ENCODE data around the gene CYP8B1. TPM values are rescaled to one million over a fixed set of nuclear protein-coding genes. Genes with fewer than 3 reads are reported as not detected.

The CYP8B1 gene, protein sequence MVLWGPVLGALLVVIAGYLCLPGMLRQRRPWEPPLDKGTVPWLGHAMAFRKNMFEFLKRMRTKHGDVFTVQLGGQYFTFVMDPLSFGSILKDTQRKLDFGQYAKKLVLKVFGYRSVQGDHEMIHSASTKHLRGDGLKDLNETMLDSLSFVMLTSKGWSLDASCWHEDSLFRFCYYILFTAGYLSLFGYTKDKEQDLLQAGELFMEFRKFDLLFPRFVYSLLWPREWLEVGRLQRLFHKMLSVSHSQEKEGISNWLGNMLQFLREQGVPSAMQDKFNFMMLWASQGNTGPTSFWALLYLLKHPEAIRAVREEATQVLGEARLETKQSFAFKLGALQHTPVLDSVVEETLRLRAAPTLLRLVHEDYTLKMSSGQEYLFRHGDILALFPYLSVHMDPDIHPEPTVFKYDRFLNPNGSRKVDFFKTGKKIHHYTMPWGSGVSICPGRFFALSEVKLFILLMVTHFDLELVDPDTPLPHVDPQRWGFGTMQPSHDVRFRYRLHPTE
- not detected in 2 replicates for total RNA-seq (2014; rRNA removed; shearing (Covaris generic))

DNA sequence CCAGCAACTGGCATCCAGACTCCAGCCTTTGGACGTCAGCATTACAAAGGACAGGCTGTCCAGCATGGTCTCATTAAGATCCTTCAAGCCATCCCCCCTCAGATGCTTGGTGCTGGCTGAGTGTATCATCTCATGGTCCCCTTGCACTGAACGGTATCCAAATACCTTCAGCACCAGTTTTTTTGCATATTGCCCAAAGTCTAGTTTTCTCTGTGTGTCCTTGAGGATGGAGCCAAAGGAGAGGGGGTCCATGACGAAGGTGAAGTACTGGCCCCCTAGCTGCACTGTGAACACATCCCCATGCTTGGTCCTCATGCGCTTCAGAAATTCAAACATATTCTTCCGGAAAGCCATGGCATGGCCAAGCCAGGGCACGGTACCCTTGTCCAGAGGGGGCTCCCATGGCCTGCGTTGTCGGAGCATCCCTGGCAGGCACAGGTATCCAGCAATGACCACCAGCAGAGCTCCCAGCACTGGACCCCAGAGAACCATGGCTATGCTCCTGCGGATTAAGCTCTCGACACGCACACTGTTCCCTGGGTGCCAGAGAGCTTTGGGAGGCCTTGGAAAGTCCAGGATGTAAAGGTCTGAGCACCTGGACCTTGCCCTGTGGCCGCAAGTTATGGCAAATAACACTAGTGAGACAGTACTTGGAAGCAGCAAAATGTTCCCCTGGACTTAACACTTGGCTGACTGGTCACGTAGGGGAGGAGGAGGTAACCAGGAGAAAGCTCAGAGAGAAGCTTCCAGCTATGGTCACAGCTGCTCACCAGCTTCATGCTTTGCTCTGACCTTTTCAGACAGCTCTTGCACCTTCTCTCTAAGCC, at the start of gene CYP8B1:
CYP8B1 (minus strand) TSS at position 555 of the 827 bp plus-strand sequence; CDS start at position 492, 63 bp downstream.
- DNase-seq (ENCODE audit: low spot score): no peak

DNA sequence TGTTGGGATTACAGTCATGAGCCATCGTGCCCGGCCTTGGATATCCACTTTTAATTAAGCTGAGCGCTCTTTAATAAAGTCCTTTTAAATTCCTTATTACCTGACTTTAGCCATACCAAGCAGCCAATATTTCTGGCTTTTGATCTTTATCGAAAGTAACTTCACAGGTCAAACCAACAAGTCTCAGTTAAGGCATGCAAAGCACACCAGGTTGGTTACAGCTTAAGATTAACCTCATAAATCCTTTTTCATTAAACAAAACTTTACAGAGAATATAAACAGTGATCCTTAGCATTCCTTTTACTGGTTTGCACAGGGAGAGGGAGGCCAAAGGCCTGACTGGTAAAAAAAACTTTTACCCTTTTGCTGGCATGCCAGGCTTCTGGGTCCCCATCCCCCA, 47.9 kb upstream of the CYP8B1 start:
- DNase-seq (ENCODE audit: low spot score): no peak

DNA sequence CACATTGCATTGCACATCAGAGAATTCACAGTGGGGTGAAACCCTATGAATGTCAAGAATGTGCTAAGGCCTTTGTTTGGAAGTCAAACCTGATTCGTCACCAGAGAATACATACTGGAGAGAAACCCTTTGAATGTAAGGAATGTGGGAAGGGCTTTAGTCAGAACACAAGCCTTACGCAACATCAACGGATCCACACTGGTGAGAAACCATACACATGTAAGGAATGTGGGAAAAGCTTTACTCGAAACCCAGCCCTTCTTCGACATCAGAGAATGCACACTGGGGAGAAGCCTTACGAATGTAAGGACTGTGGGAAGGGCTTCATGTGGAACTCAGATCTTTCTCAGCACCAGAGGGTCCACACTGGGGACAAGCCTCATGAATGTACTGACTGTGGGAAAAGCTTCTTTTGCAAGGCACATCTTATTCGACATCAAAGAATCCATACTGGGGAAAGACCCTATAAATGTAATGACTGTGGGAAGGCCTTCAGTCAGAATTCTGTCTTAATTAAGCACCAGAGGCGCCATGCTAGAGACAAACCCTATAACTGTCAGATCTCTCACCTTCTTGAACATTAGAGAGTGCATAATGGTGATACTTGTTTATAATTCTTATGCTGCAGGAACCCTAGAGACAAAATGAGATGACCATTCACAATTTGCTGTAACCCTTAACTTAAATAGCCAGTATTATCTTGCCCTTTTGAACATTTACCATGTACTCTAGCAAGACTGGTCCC, 39.3 kb upstream of the CYP8B1 start:
- DNase-seq (ENCODE audit: low spot score): no peak

DNA sequence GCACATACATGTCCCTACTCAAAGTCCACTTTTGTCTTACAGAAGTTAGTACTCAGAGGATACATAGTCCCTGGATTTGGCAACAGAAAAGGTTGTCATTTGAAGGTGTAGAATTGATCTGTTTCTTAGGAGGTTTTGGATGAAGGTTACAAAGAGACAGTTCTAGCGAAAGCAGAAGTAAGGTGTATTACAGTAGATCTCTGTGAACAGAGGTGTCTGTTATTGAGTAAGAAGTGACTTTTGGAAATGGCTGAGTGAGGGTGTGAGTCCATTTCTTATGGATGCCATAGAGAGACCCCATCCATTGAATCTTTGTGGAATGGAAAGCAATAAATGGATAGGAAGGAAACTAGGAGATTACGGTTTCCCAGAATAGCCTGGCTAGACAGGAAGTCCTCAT, 35.9 kb upstream of the CYP8B1 start:
- no peak for DNase-seq (ENCODE audit: low spot score)

DNA sequence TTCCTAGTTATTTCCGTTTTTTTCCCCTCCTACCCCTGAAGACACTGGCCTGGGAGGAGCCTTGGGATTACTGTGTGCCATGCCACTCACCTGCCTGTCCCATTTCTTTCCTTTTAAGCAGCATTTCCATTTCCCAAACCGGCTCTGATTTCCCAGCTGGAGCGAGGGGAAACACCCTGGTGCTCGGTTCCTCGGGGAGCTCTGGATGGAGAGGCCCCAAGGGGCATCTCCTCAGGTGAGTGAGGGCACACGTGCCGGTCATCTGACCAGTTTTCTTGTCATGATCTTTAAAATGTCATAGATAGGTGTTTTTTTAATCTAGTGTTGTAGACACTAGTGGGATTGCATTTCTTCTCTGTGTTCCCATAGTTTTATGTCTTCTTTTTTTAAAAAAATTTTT, 33.0 kb upstream of the CYP8B1 start:
- DNase-seq (ENCODE audit: low spot score): no peak

DNA sequence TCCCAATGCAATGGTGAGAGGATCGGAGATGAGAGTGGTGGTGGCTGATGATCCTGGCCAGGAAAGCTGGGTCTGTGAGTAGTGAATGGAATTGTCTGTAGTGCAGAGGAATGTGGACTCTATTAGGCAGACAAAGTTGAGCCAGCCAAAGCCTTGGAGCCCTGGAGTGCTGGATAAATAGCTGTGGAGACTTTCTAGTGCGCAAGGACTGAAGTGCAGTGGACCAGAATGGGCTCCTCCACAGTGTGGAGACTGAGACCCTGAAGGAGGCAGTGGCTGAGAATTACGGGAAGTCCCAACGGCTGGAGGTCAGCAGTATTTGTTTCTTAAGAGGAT, 31.1 kb upstream of the CYP8B1 start:
- DNase-seq (ENCODE audit: low spot score): no peak

DNA sequence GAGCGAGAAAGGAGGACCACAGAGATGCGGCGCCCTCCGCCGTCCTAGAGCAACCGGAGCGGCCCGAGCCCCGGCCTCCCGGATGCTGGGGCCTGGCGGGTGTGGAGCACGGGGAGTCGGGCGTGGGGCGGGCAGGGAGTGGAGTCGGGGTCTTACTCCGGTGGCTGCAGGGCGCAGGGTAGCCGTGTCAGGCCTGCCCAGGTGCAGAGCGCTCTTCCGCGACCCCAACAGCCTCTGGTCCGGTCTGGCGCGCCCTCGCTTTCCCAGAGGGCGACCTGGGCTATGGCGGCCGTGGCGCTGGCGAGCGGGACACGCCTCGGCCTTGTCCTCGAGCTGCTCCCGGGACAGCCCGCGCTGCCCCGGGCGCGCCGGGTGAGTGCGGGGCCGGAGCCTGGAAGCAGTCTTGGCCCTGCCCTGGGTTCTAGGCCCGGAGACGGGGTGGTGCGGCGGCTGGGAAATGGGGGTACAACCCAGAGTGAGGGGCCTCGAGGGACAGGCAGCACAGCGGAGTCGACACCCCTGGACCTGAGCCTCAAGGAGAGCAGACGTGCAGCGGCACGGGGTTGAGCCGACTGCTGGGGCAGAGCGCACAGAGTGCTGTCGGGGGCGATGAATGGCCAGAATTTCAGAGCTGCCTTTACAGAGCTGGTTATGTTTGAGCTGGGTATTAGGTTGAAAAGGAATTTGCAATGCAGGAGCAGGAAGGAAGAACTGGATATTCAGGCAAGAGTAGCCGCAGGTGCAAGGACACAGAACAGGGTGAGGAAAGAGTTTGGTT, 30.6 kb upstream of the CYP8B1 start, which contains the start of gene ZNF662:
ZNF662 (plus strand) TSS at position 73 of the 778 bp plus-strand sequence. CDS start 1,973 bp downstream, outside the sequence.
- no peak for DNase-seq (ENCODE audit: low spot score)

DNA sequence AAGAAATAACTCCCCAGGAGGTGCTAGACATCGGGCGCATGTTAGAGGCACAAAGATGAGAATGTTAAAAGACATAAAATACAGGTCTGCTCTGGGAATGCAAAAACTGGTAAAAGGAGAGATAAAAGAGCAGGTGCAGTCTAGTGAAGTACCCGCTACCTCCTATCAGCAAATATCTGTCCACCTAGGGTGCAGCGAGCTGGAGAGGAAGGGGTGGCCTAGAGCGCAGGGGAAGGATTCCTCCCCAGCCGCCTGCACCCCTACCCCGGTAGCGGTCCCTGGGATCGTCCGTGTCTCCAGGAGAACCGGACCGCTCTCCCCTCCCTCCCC, 30.0 kb upstream of the CYP8B1 start:
- no peak for DNase-seq (ENCODE audit: low spot score)

DNA sequence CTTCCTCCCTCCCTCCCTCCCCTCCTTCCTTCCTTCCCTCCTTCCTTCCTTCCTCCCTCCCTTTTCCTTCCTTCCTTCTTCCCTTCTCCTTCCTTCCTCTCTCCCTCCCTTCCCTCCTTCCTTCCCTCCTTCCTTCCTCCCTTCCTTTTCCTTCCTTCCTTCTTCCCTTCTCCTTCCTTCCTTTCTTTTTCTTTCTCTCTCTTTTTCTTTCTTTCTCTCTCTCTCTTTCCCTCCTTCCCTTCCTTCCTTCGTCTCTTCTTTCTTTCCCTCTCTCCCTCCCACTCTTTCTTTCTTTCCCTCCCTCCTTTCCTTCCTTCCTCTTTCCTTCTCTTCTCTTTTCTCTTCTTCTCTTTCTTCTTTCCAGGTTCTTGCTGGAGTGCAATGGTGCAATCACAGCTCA, 28.4 kb upstream of the CYP8B1 start:
- DNase-seq (ENCODE audit: low spot score): no peak

DNA sequence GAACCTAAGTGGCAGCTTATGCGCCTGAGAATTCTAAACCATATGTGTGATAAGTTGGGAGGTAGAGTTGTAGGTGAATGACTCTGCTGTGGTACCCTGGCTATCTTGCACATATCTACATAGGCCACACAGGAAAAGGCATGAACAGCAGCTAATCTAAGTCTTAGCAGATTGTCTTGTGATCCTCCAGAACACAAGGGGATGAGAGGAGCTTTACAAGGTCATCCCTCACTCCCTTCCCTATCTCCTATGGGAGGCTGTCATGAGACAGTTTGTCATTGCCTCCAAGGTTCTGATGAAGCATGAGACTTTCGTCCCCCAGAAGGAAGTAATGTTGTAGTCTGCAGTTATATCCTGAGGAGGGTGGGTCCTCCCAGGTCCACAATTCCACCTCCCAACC, 26.6 kb upstream of the CYP8B1 start:
- no peak for DNase-seq (ENCODE audit: low spot score)

DNA sequence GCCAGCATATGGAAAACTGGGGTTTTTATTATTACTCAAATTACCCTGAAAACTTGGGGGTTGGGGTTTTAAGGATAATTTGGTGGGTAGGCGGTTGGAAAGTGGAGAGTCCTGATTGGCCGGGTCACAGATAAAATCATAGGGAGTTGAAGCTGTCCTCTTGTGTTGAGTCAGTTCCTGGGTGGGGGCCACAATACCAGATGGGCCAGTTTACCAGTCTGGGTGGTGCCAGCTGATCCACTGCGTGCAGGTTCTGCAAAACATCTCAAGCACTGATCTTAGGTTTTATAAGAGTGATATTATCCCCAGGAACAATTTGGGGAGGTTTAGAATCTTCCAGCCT, 25.4 kb upstream of the CYP8B1 start:
- no peak for DNase-seq (ENCODE audit: low spot score)

DNA sequence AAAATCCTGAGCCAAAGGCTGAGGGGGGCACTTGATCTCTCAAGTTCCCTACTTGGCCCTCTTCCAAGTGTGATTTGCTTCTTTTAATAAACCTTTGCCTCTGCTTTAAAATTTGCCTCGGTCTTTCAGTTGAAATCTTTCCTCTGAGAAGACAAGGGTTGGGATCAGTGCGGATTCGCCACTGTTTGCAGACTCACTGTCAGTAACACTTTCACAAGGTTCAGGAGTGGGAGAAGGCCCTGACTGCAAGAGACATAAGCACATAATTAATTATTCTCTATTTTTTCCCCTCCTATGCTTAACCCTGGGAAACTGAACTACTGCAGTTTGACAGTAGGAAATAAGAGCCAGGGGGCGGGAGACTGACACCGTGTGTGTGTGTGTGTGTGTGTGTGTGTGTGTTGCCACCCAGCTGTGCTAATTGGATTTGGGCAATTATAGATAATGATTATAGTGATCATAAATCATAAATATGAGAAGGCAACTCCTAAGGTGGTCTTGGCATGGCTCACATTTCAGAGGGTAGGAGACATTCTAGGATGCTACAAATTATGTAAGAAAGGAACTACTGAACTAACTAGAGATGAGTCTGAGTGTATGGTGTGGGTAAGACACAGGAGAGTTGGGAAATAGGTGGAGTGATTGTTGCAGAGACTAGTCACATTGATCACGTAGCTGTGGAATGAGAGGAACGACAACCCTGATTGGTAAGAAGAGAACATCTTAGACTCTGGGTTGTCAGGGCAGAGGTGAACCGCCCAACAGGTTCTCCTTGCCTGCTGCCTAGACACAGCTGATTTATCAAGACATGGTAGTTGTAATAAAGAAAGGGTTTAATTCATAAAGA, 24.8 kb upstream of the CYP8B1 start:
- peak; percentile 71 for DNase-seq (ENCODE audit: low spot score)

DNA sequence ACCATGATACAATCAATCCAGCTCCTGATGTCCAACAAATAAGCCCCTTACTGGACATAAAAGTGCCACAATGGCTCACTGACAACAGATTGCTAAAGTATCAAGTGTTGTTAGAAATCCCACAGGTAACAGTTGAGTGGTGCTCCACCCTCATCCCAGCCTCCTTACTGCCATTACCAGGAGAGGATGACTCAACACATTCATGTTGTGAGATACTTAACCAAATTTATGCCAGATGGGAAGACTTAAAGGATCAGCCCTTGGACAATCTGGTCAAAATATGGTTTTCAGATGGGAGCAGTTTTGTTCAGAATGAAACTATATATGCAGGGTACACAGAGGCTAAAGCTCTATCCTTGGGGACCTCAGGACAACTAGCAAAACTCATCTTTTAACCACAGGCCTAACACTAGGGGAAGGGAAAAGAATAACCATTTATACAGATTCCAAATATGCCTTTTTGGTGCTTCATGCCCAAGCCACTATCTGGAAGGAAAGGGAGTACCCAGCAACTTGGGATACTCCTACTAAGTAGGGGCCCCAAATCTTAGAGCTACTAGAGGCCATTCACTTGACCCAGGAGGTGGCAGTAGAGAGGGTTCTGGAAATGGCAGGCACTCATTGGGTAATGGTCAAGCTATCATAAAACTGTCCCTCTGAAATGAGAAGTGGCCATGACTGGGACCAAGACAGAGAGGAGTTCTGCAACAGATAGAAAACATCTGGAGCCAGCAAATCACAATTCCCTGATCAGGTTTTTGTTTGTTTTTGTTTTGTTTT, 23.4 kb upstream of the CYP8B1 start:
- no peak for DNase-seq (ENCODE audit: low spot score)

DNA sequence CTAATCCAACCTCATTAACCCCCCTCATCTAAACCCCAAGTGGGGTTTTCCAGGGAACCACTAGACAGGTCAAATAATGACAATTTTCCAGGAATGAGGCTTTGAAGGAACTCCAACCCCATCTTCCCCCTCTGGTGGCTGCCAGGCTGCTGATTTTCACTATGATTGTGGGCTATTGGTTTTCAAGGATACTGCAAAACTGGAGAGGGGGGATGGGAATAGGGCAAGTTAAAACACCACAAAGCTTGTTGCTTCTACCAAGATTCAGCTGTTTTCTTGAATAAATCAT, 19.8 kb upstream of the CYP8B1 start:
- DNase-seq (ENCODE audit: low spot score): no peak

DNA sequence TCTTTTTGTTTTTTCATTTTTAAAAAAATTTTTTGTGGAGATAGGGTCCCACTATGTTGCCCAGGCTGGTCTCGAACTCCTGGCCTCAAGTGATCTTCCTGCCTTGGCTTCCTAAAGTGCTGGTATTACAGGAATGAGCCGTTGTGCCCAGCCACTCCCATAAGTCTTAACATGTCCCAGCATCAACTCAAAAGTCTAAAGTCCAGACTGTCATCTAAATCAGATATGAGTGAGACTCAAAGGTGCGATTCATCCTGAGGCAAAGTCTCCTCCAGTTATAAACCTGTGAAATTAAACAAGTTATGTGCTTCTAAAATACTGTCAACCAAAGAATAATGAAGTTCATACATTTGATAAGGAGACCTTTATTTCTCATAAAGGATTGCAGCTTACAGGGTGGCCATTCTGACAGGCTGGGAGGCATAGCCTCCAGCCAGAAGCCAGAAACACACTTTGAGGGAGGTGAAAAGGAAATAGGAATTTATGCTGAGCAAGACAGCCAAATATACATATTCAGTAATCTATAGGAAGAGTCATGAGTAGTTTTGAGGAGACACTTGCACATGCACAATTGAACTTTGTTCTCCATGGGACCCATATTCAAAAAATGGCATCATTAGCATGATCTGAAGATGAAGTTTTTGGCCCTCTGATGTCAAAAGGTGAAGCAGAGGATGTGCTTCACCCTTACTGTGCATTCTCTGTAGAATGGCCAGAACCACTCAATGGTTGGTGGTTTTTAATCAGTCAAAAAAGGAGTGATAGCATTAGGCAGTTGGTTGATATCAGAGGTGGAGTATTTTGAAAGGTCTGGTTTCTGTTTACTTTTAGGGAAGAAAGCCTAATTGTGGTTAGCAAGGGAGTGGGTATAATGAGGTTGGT, 19.3 kb upstream of the CYP8B1 start:
- peak; percentile 28 for DNase-seq (ENCODE audit: low spot score)

DNA sequence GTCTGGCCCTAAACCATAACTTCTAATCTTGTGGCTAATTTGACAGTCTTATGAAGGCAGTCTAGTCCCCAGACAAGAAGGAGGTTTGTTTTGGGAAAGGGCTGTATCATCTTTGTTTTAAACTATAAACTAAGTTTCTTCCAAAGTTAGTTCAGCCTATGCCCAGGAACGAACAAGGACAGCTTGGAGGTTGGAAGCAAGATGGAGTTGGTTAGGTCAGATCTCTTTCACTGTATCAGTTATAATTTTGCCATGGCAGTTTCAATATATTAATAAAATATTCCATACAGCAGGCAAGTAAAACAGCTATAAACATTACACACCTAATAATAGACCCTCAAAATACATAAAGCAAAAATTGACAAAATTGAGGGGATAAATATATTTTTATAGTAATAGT, 17.1 kb upstream of the CYP8B1 start:
- DNase-seq (ENCODE audit: low spot score): no peak

DNA sequence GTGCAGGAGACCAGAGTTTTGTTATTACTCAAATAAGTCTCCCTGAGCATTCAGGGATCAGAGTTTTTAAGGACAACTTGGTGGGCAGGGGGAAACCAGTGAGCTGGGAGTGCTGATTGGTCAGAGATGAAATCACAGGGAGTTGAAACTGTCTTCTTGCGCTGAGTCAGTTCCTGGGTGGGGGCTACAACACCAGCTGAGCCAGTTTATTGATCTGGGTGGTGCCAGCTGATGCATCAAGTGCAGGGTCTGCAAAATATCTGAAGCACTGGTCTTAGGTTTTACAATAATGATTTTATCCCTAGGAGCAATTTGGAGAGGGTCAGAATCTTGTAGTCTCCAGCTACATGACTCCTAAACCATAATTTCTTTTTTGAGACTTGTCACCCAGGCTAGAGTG, 16.5 kb upstream of the CYP8B1 start:
- no peak for DNase-seq (ENCODE audit: low spot score)

DNA sequence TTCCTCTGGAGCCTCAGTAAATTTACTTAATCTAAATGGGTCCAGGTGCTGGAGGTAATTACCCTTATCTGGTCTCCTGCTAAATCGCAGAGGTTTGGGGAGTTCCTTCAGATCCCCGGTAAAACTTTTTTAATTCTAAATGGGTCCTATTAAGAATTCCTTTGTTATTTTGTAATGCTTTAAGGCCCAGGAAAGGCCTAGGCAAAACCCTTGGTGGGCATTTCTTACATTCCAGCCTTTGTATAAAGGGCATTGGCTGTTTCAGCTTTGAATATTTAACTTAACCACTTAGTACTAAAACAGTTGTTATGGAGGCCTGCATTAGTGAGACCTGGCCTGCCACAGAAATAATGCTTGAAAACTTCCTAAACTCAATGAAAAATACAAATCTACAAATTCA, 15.4 kb upstream of the CYP8B1 start:
- no peak for DNase-seq (ENCODE audit: low spot score)

DNA sequence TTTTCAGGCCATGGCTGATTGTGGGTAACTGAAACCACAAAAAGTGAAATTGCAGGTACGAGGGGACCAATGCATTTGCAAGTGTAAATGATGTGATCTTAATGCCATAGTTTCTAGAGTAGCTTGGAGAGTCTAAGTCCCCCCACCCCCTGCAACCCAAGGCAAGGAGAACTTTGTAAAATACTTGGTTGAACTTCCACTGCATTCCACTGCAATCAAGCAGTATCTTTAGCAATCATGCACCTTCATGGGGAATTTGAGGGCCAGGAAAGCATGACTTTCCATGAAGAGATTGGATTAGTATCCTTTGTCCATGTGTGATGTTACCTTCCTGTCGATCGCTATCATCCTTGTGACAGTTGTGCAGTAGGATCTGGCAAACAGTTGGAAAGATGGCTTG, 11.4 kb upstream of the CYP8B1 start:
- no peak for DNase-seq (ENCODE audit: low spot score)
